Smooth muscle cell (in vitro differentiated cells): ENCODE measurements around the gene ZNF692. TPM values are rescaled to one million over a fixed set of nuclear protein-coding genes. Genes with fewer than 3 reads are reported as not detected.
A peak's percentile ranks its signal among the peaks of the same experiment; 100 is the strongest.

Experiments used
- DNase-seq: peaks from one replicate; lab custom pipeline; 2025; ENCODE audit not compliant: unreplicated experiment; lab: John Stamatoyannopoulos, UW
- H2AFZ ChIP-seq: fragments of 200-600 bp; sonication (generic); 2 replicates; pipeline ENCODE4 v1.6.0; 2016; ENCODE audit warnings: antibody characterized with exemption, low read depth, mild to moderate bottlenecking
- H3F3A ChIP-seq: fragments of 200-600 bp; sonication (generic); 2 replicates; pipeline ENCODE4 v1.6.0; 2017; ENCODE audit warnings: antibody characterized with exemption, low read depth
- H3K27ac ChIP-seq: fragments of 200-600 bp; sonication (generic); 2 replicates; pipeline ENCODE4 v1.5.1; 2016; ENCODE audit warnings: low read depth, mild to moderate bottlenecking
- H3K27me3 ChIP-seq: fragments of 200-600 bp; sonication (generic); 2 replicates; pipeline ENCODE4 v1.6.1; 2016; ENCODE audit warnings: low read depth, mild to moderate bottlenecking
- H3K36me3 ChIP-seq: fragments of 200-600 bp; sonication (generic); 2 replicates; pipeline ENCODE4 v1.5.1; 2016; ENCODE audit warnings: low read depth
- H3K4me1 ChIP-seq: fragments of 200-600 bp; sonication (generic); 2 replicates; pipeline ENCODE4 v1.5.1; 2016; ENCODE audit warnings: low read depth
- H3K4me2 ChIP-seq: fragments of 200-600 bp; sonication (generic); 2 replicates; pipeline ENCODE4 v1.6.0; 2016; ENCODE audit warnings: mild to moderate bottlenecking
- H3K4me3 ChIP-seq: fragments of 200-600 bp; sonication (generic); 2 replicates; pipeline ENCODE4 v1.5.1; 2016; ENCODE audit warnings: mild to moderate bottlenecking
- H3K79me2 ChIP-seq: fragments of 200-600 bp; sonication (generic); 2 replicates; pipeline ENCODE4 v1.6.0; 2016; ENCODE audit warnings: low read depth, mild to moderate bottlenecking
- H3K9ac ChIP-seq: fragments of 200-600 bp; sonication (generic); 2 replicates; pipeline ENCODE4 v1.6.0; 2016; ENCODE audit warnings: low read depth
- H3K9me3 ChIP-seq: fragments of 200-600 bp; sonication (generic); replicated peaks from 2 replicates; pipeline ENCODE4 v1.5.1; 2016; ENCODE audit warnings: low read depth
- H4K20me1 ChIP-seq: fragments of 200-600 bp; sonication (generic); 2 replicates; pipeline ENCODE4 v1.6.0; 2016; ENCODE audit warnings: low read depth
- WGBS: methylation state at CpG from one replicate; pipeline ENCODE4 v1.1.7; 2016; ENCODE audit warnings: low lambda C conversion rate; 5-methylcytosine and 5-hydroxymethylcytosine counted together
- polyA plus RNA-seq: library from polyadenylated mRNA; unstranded; fragments of >200 nt; fragmentation: Nextera tagmentation; extraction: Ambion mirVana; gene quantifications from 2 replicates; pipeline ENCODE4 v1.2.1, GENCODE V29; 2016
- total RNA-seq: library from RNA; depleted of rRNA; stranded (reverse); fragments of >200 nt; gene quantifications from 2 replicates; pipeline ENCODE4 v1.2.3, GENCODE V29; 2014
- TF ChIP-seq, protein P1 (sequence below): fragments of 200-600 bp; sonication (generic); IDR thresholded peaks from 2 replicates; pipeline ENCODE4 v1.5.1; 2017; ENCODE audit warnings: borderline replicate concordance, mild to moderate bottlenecking, antibody characterized with exemption; ENCODE audit not compliant: insufficient read depth, poor library complexity, severe bottlenecking

Gene ZNF692
- total and polyA plus RNA-seq, 2 experiments from 2014 or later, result 24.8 to 25.9 TPM

DNA sequence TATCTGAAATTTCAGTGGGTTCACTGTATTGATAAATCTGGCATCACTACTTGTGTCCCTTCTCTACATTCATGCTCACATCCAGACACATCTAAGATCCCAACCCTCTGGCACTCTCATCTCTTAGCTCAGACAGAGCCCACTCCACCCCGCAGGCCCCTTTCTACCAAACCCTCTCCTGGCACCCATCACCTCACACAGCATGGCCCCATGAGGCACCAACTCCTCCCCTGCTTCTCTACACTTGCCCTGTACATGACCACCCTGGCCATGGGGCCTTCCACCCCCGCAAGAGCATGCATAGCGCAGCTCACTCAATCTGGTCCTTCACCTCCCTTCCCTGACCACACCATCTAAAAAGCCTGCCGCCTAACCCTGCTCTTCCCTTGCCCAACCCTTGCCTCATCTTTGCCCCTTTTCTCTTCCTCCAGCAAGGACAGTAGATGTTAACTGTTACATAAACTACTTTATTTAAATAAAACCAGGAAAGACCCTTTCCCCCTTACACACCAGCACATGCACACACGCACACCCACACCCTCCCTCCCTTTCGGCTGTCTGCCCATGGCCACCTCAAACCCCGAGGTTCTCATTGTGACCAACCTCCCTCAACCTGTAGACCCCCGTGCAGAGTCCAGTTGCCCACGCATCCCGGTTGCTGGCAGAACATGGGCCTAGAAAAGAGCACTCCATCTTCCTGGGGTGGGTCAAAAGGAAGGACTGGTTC, 48.7 kb downstream of the ZNF692 start:
- WGBS, result 93% methylated on average over 10 of the region's 10 CpGs
- H3K4me3 ChIP-seq, result no peak overlapping the region
- no peak overlapping the region for H3K27ac ChIP-seq
- no peak for DNase-seq
- no peaks in the 10 kb centered on the region for H3K79me2 ChIP-seq
- no peak overlapping the region for H2AFZ ChIP-seq
- H3K4me2 ChIP-seq, result no peak overlapping the region
- no peak overlapping the region for H3K9ac ChIP-seq
- H3F3A ChIP-seq, result no peaks in the 10 kb centered on the region
- H4K20me1 ChIP-seq, result no peaks in the 10 kb centered on the region
- no peaks in the 10 kb centered on the region for H3K36me3 ChIP-seq
- TF ChIP-seq, protein P1, sequence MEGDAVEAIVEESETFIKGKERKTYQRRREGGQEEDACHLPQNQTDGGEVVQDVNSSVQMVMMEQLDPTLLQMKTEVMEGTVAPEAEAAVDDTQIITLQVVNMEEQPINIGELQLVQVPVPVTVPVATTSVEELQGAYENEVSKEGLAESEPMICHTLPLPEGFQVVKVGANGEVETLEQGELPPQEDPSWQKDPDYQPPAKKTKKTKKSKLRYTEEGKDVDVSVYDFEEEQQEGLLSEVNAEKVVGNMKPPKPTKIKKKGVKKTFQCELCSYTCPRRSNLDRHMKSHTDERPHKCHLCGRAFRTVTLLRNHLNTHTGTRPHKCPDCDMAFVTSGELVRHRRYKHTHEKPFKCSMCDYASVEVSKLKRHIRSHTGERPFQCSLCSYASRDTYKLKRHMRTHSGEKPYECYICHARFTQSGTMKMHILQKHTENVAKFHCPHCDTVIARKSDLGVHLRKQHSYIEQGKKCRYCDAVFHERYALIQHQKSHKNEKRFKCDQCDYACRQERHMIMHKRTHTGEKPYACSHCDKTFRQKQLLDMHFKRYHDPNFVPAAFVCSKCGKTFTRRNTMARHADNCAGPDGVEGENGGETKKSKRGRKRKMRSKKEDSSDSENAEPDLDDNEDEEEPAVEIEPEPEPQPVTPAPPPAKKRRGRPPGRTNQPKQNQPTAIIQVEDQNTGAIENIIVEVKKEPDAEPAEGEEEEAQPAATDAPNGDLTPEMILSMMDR, result no peak
- H3K27me3 ChIP-seq, result no peaks in the 10 kb centered on the region
- no peaks in the 10 kb centered on the region for H3K4me1 ChIP-seq
- no peaks in the 10 kb centered on the region for H3K9me3 ChIP-seq

DNA sequence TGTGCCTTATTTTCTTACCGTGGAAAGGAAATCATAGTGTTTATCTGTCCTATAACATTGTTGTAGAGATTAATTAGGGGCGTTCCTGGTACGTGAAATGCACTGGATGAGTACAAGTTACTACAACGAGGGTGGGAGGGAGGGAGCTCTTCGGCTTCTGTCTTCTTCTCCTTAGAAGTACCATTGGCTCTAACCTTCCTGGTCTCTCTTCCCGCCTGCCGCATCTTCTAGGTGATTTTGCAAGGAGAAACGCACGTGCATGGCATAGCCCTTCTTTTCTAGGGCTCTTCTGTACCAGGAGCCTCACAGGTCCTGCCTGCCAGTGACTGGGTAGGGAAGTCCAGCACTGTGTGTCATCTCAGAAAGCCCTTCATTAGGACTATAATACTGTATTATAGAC, 50.0 kb downstream of the ZNF692 start:
- Histone ChIP-seq H4K20me1 (no peaks in the 10 kb centered on the region), H3K4me3 (no peak overlapping the region), H3K9me3 (no peaks in the 10 kb centered on the region), H3K27ac (no peak overlapping the region), H3K4me2 (no peak overlapping the region), H3F3A (no peaks in the 10 kb centered on the region), H3K4me1 (no peaks in the 10 kb centered on the region), H3K79me2 (no peaks in the 10 kb centered on the region), H3K36me3 (no peaks in the 10 kb centered on the region), H3K27me3 (no peaks in the 10 kb centered on the region), H3K9ac (no peak overlapping the region), H2AFZ (no peak overlapping the region)
- TF ChIP-seq, protein P1, result no peak
- WGBS, result 89% methylated on average over 9 of the region's 9 CpGs
- no peak for DNase-seq

DNA sequence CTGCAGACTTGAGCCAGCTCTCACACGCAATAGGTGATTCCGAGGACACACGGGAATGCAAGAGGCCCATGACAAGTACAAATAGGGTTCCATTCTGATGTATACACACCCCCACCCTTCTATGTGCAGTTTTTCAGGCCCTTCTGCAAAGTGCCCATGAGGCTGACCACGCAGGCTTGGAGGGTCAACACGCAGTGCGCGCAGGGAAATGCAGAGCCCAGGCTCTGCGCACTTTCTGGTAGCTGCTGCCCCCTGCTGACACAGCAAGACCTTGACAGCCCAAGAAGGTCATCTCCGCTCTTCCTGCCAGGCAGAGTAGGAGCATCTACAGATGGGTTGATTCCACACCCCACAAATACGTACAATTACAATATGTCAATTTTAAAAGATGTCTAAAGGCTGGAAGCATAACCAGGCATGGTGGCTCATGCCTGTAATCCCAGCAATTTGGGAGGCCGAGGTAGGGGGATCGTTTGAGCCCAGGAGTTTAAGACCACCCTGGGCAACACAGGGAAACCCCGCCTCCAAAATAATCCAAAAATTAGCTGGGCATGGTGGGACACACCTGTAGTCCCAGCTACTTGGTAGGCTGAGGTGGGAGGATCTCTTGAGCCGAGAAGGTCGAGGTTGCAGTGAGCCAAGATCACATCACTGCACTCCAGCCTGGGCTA, 51.7 kb downstream of the ZNF692 start:
- no peak overlapping the region for H3K4me3 ChIP-seq
- H3K27me3 ChIP-seq, result no peaks in the 10 kb centered on the region
- no peaks in the 10 kb centered on the region for H3F3A ChIP-seq
- no peak overlapping the region for H3K27ac ChIP-seq
- no peaks in the 10 kb centered on the region for H4K20me1 ChIP-seq
- H2AFZ ChIP-seq, result no peak overlapping the region
- H3K9ac ChIP-seq, result no peak overlapping the region
- DNase-seq, result no peak
- TF ChIP-seq, protein P1, result peak; percentile 37
- H3K36me3 ChIP-seq, result no peaks in the 10 kb centered on the region
- no peaks in the 10 kb centered on the region for H3K4me1 ChIP-seq
- WGBS, result 54% methylated on average over 15 of the region's 15 CpGs
- H3K4me2 ChIP-seq, result no peak overlapping the region
- H3K9me3 ChIP-seq, result no peaks in the 10 kb centered on the region
- no peaks in the 10 kb centered on the region for H3K79me2 ChIP-seq
